NCI-H1417 (cell line): Measurements from ENCODE around the gene ACP2.
"Not testable (repeated sequence)": the region's sequence is repeated elsewhere in the genome, so short reads cannot be mapped to it uniquely, and the experiment has no call there.

Source experiments
- DNase-seq, 3 experiments: peaks; one replicate each; lab custom pipeline; 2025; lab: John Stamatoyannopoulos, UW

The ACP2 gene

GRCh38 chr11:47241841-47242301, 6.7 kb downstream of the ACP2 start:
- no peak for DNase-seq

DNA sequence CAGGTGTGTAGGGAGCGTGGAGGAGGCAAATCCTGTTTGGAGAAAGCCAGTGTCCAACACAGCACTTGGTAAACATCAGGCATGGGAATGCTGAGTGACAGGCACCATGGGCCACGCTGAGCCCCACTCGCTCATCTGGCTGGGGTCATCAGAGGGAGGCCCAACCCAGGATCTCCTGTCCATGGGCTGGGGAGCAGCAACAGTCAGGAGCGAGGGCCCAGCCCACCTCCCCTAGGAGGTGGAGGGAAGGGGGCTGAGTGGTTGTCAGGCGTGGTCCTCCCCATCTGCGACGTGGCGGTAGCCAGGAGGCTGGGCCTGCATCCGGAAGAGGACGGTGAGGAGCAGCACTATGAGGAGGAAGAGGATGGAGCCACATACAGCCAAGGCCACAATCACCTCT, 8.8 kb downstream of the ACP2 start:
- no peak for DNase-seq

GRCh38 chr11:47236482-47236881, 12.1 kb downstream of the ACP2 start:
- DNase-seq, result no peak

GRCh38 chr11:47235163-47235562, 13.5 kb downstream of the ACP2 start:
- DNase-seq, result no peak

- no peak for DNase-seq
Measured at GRCh38 chr11:47234669-47235100, 13.9 kb downstream of the ACP2 start.

DNA sequence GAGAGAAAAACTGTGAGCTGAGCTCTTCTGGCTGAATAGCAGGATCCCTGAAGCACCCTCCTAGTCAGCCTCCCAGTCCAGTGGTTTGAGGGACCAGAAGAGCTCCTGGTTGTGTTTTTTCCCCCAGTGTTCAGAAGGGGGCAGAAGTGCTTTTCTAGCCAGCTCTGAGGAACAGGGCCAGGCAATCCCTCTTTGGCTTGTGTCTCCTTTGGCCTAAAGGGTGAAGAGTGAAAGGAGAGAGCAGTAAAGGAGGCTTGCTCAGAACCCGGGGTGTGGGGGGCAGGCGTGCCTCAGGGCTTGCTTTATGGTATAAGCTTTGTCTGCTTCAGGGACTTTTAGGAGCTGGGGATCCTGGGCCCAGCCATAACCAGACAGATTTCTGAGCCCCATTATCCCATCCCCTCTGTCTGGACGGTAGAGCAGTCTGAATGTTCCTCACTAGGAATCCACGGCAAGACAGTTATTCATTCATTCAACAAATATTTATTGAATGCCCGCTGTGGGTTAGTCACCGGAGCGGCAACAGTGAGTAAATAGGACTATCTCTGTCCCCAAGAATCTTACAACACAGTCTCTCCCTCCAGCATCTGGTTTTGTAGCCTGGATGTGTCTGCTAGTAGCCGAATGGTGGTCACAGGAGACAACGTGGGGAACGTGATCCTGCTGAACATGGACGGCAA, 14.5 kb downstream of the ACP2 start:
- no peak for DNase-seq

- DNase-seq, result no peak
Measured at GRCh38 chr11:47233051-47233450, 15.6 kb downstream of the ACP2 start.

GRCh38 chr11:47229161-47229560, 19.5 kb downstream of the ACP2 start:
- no peak for DNase-seq

- no peak for DNase-seq
Measured at GRCh38 chr11:47225552-47226400, 22.8 kb downstream of the ACP2 start.

GRCh38 chr11:47222696-47223095, 25.9 kb downstream of the ACP2 start:
- DNase-seq, result no peak

- DNase-seq, result no peak
Measured at GRCh38 chr11:47220401-47220821, 28.2 kb downstream of the ACP2 start.

GRCh38 chr11:47216121-47216798, 32.4 kb downstream of the ACP2 start:
- peak in 1 of 3 experiments; percentile 53 for DNase-seq

- DNase-seq, result peak in 1 of 3 experiments; percentile 47
Measured at GRCh38 chr11:47215366-47215910, 33.2 kb downstream of the ACP2 start.

DNA sequence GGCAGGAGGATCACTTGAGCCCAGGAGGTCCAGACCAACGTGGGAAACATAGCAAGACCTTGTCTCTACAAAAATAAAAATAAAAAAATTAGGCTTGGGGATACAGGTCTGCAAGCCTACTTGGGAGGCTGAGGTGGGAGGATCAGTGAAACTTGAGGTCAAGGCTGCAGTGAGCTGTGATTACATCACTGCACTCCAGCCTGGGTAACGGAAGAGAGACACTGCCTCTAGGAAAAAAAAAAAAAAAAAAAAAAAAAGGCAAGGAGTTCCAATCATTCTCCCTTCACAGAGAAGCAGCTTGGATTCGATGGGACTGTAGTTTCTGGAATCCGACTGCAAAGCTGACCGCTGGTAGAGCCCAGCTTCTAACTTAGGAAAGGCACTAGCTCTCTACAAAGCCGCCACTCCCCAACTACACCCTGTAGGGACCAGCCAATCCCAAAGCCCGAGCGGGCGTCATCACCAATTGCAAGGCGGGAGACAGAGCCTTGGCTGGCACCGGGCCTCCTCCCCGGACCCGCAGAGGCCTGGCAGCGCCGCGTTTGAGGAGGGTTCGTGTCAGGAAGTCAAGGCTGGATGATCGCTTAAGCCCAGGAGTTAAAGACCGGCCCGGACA, 34.6 kb downstream of the ACP2 start:
- DNase-seq, result peak; percentile 89 to 95 (median 93)

GRCh38 chr11:47212938-47213337, 35.7 kb downstream of the ACP2 start:
- no peak for DNase-seq

- no peak for DNase-seq
Measured at GRCh38 chr11:47208628-47209027, 40.0 kb downstream of the ACP2 start.

DNA sequence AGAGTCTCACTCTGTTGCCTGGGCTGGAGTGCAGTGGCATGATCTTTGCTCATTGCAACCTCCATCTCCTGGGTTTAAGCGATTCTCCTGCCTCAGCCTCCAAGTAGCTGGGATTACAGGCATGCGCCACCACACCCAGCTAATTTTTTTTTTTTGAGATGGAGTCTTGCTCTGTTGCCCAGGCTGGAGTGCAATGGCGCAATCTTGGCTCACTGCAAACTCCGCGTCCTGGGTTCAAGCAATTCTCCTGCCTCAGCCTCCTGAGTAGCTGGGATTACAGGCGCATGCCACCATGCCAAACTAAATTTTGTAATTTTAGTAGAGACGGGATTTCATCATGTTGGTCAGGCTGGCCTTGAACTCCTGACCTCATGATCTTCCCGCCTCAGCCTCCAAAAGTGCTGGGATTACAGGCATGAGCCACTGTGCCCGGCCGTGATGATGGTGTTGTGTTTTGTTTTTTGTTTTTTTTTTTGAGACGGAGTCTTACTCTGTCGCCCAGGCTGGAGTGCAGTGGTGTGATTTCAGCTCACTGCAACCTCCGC, 40.5 kb downstream of the ACP2 start:
- not testable (repeated sequence) for DNase-seq

GRCh38 chr11:47207459-47207858, 41.2 kb downstream of the ACP2 start:
- DNase-seq, result peak in 1 of 3 experiments; percentile 6

GRCh38 chr11:47206577-47206976, 42.0 kb downstream of the ACP2 start:
- DNase-seq, result not testable (repeated sequence)

- DNase-seq, result no peak
Measured at GRCh38 chr11:47204637-47204989, 44.0 kb downstream of the ACP2 start.

DNA sequence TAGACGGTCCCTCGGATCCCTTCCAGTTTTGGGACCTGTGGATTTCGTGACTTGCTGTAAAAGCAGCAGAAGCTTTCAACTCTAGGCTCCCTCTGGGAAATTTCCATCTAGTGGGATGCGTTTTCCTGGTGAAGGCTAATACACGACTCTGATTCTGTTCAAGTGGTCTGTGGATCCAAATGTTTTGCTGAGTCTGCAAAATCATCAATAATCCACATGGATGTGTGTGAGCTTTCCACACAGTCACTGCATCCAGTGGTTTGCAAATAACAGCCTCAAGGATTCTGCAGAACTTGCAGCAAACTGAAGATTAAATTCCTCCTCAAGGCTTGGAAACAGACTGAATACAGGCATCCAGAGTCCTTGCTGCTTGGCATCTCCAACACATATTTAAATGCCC, 46.0 kb downstream of the ACP2 start:
- no peak for DNase-seq

- no peak for DNase-seq
Measured at GRCh38 chr11:47201015-47201414, 47.6 kb downstream of the ACP2 start.
